B cell (primary cell): ENCODE data around the gene UBE3C. TPM values are rescaled to one million over a fixed set of nuclear protein-coding genes. Genes with fewer than 3 reads are reported as not detected.

Experiments used
- ATAC-seq: fragments of 200-7000 bp; cut with Tn5 transposase; one replicate; pipeline ENCODE4 v1.10.0; 2021; ENCODE audit warnings: low read depth, mild to moderate bottlenecking, moderate number of reproducible peaks, moderate library complexity
- CTCF ChIA-PET: fragments of 350-600 bp; sonication (Branson Sonifier 250); formaldehyde crosslinking; loops from one replicate; lab custom pipeline; 2021; ENCODE audit warnings: antibody characterized with exemption, inconsistent platforms; lab: Charles Lee
- POLR2A ChIA-PET: fragments of 350-600 bp; sonication (Branson Sonifier 250); formaldehyde crosslinking; loops from one replicate; lab custom pipeline; 2021; ENCODE audit warnings: antibody characterized with exemption; lab: Charles Lee
- DNase-seq: peaks from one replicate; pipeline ENCODE4 v3.0.0; 2013
- H2AFZ ChIP-seq: 2 replicates; pipeline ENCODE4 v1.6.1; 2012; ENCODE audit warnings: mild to moderate bottlenecking, low read depth, low read length; ENCODE audit not compliant: insufficient read depth, poor library complexity, severe bottlenecking
- H3K27ac ChIP-seq, 2 donors: 1 replicate in 1 of 2; 2 replicates in 1 of 2; pipeline ENCODE4 v1.5.1; 2012 to 2013; ENCODE audit warnings: low read length in 2 of 2, mild to moderate bottlenecking in 2 of 2, moderate library complexity in 1 of 2
- H3K27me3 ChIP-seq, 4 experiments: fragments of 200-600 bp in 1 of 4; sonication (generic) in 1 of 4; replicated peaks in 1 of 4; 1 replicate in 2 of 4; 2 replicates in 2 of 4; pipeline versions ENCODE4 v1.6.1 to v1.7.0; 2013 to 2016; ENCODE audit warnings: low read length in 3 of 4, mild to moderate bottlenecking in 2 of 4, mixed read lengths in 1 of 4, moderate library complexity in 1 of 4; ENCODE audit not compliant: insufficient read depth in 4 of 4, control insufficient read depth in 3 of 4; ENCODE audit errors: control extremely low read depth in 1 of 4
- H3K36me3 ChIP-seq, 2 experiments: replicated peaks in 1 of 2; 1 replicate in 1 of 2; 2 replicates in 1 of 2; pipeline versions ENCODE4 v1.6.1 to v1.7.1; 2013; ENCODE audit warnings: low read length in 1 of 2; ENCODE audit not compliant: insufficient read depth in 2 of 2, control insufficient read depth in 1 of 2; ENCODE audit errors: control extremely low read depth in 1 of 2, extremely low read depth in 1 of 2
- H3K4me1 ChIP-seq, 2 donors: fragments of 200-600 bp in 1 of 2; sonication (generic) in 1 of 2; 1 replicate in 1 of 2; 2 replicates in 1 of 2; pipeline versions ENCODE4 v1.5.1 to v1.6.1; 2013 to 2017; ENCODE audit warnings: low read length in 2 of 2; ENCODE audit not compliant: control insufficient read depth in 2 of 2, insufficient read depth in 2 of 2
- H3K4me2 ChIP-seq: replicated peaks from 2 replicates; pipeline ENCODE3; 2012; ENCODE audit warnings: mild to moderate bottlenecking, low read depth, low read length; ENCODE audit not compliant: poor library complexity, severe bottlenecking
- H3K4me3 ChIP-seq, 5 experiments: fragments of 200-600 bp in 1 of 5; sonication (generic) in 1 of 5; 1 replicate in 3 of 5; 2 replicates in 2 of 5; pipeline versions ENCODE4 v1.5.1 to v1.7.0; 2011 to 2016; ENCODE audit warnings: low read length in 4 of 5, mild to moderate bottlenecking in 4 of 5, low read depth in 2 of 5, control low read depth in 1 of 5, moderate library complexity in 1 of 5; ENCODE audit not compliant: insufficient read depth in 1 of 5; ENCODE audit errors: control extremely low read depth in 1 of 5, extremely low read depth in 1 of 5
- H3K79me2 ChIP-seq: fragments of 200-600 bp; sonication (generic); one replicate; pipeline ENCODE4 v1.6.0; 2016; ENCODE audit warnings: low read length; ENCODE audit not compliant: control insufficient read depth, insufficient read depth
- H3K9ac ChIP-seq: fragments of 200-600 bp; sonication (generic); 2 replicates; pipeline ENCODE4 v1.6.1; 2017; ENCODE audit warnings: mild to moderate bottlenecking, low read length, moderate library complexity
- H3K9me3 ChIP-seq, 3 donors: one replicate each; pipeline versions ENCODE4 v1.6.1 to v1.7.1; 2013; ENCODE audit warnings: low read length in 2 of 3; ENCODE audit not compliant: control insufficient read depth in 2 of 3, insufficient read depth in 1 of 3; ENCODE audit errors: control extremely low read depth in 1 of 3
- H4K20me1 ChIP-seq: 2 replicates; pipeline ENCODE4 v1.6.0; 2012; ENCODE audit warnings: mild to moderate bottlenecking, low read length; ENCODE audit not compliant: insufficient read depth, control insufficient read depth, poor library complexity, severe bottlenecking
- H3K27ac Mint-ChIP-seq: one replicate; pipeline ENCODE4 v1.8.0; 2021; ENCODE audit warnings: mixed read lengths
- H3K27me3 Mint-ChIP-seq: one replicate; pipeline ENCODE4 v1.8.0; 2021; ENCODE audit warnings: mixed read lengths
- H3K4me1 Mint-ChIP-seq: one replicate; pipeline ENCODE4 v1.8.0; 2021; ENCODE audit warnings: mixed read lengths
- H3K4me3 Mint-ChIP-seq: one replicate; pipeline ENCODE4 v1.8.0; 2021; ENCODE audit warnings: mixed read lengths
- H3K9me3 Mint-ChIP-seq: one replicate; pipeline ENCODE4 v1.8.0; 2022; ENCODE audit warnings: mixed read lengths; ENCODE audit not compliant: insufficient read depth
- CTCF ChIP-seq: fragments of 200-600 bp; IDR thresholded peaks from one replicate; pipeline ENCODE4 v1.8.0; 2022; ENCODE audit warnings: antibody characterized with exemption, mild to moderate bottlenecking
- EZH2 ChIP-seq: IDR thresholded peaks from 2 replicates; pipeline ENCODE4 v1.6.1; 2012; ENCODE audit warnings: borderline replicate concordance, low read depth, mild to moderate bottlenecking, moderate library complexity, low read length; ENCODE audit not compliant: insufficient read depth, poor library complexity, severe bottlenecking
- WGBS: methylation state at CpG from one replicate; pipeline ENCODE4 v1.1.5; 2013; ENCODE audit warnings: missing lambda C conversion rate; ENCODE audit not compliant: insufficient coverage; 5-methylcytosine and 5-hydroxymethylcytosine counted together
- intact Hi-C: fragments of 100-400 bp; cut with micrococcal nuclease; formaldehyde crosslinking; loops from one replicate; pipeline ENCODE4 v1.10.0; 2022
- polyA plus RNA-seq: library from polyadenylated mRNA; depleted of rRNA; stranded (reverse); fragments of >200 nt; gene quantifications from 2 replicates; pipeline ENCODE4 v1.2.3, GENCODE V29; 2012
- total RNA-seq, 2 donors: library from RNA; stranded (reverse); fragments of 120-200 nt in 1 of 2; gene quantifications; 1 replicate in 1 of 2; 2 replicates in 1 of 2; pipeline versions ENCODE4 v1.2.3 to v1.2.4, GENCODE V29; 2013 to 2022

The UBE3C gene
- total and polyA plus RNA-seq, 2 donors (not counting 1 experiment from before 2014, with no cell fraction given): 17.8 to 66.5 TPM

- POLR2A ChIA-PET: no interaction called here
- 88% methylated on average over 10 of the region's 12 CpGs for WGBS
- no peaks in the 10 kb centered on the region for H3K4me1 Mint-ChIP-seq
- H3K9me3 Mint-ChIP-seq: no peaks in the 10 kb centered on the region
- no peak overlapping the region for H3K4me3 Mint-ChIP-seq
- CTCF ChIA-PET: no interaction called here
- no peak for ATAC-seq
- TF ChIP-seq CTCF (no peak), EZH2 (no peak)
- H3K79me2 ChIP-seq: no peaks in the 10 kb centered on the region
- no peaks in the 10 kb centered on the region for H3K36me3 ChIP-seq
- H3K4me3 ChIP-seq: no peak overlapping the region
- no peak overlapping the region for H3K27ac Mint-ChIP-seq
- H2AFZ ChIP-seq: no peak overlapping the region
- H3K4me1 ChIP-seq: no peaks in the 10 kb centered on the region
- H3K4me2 ChIP-seq: no peak overlapping the region
- H3K27ac ChIP-seq: no peak overlapping the region
- DNase-seq: no peak
- intact Hi-C loops: no loop called here
- H3K9me3 ChIP-seq: peaks cover 0 to 2% (median 2%) of the 10 kb centered on the region in 3 donors
- peaks cover 7% of the 10 kb centered on the region for H3K27me3 Mint-ChIP-seq
- H4K20me1 ChIP-seq: no peaks in the 10 kb centered on the region
- H3K27me3 ChIP-seq: peaks cover 0 to 2% (median 0%) of the 10 kb centered on the region in 4 experiments
- no peak overlapping the region for H3K9ac ChIP-seq
Measured at GRCh38 chr7:157122800-157123495, 15.8 kb upstream of the UBE3C start.

- intact Hi-C loops: no loop called here
- CTCF ChIA-PET: no interaction called here
- no peak overlapping the region for H3K27ac ChIP-seq
- H3K4me2 ChIP-seq: no peak overlapping the region
- no peak overlapping the region for H3K9ac ChIP-seq
- H3K36me3 ChIP-seq: no peaks in the 10 kb centered on the region
- TF ChIP-seq CTCF: no peak
- H4K20me1 ChIP-seq: no peaks in the 10 kb centered on the region
- H3K4me3 Mint-ChIP-seq: no peak overlapping the region
- H3K9me3 ChIP-seq: no peaks in the 10 kb centered on the region
- no peak overlapping the region for H3K4me3 ChIP-seq
- no peak overlapping the region for H2AFZ ChIP-seq
- ATAC-seq: no peak
- peaks cover 0 to 2% (median 0%) of the 10 kb centered on the region in 4 experiments for H3K27me3 ChIP-seq
- H3K9me3 Mint-ChIP-seq: no peaks in the 10 kb centered on the region
- H3K4me1 Mint-ChIP-seq: no peaks in the 10 kb centered on the region
- no peaks in the 10 kb centered on the region for H3K4me1 ChIP-seq
- DNase-seq: no peak
- WGBS: 92% methylated on average over 15 of the region's 15 CpGs
- no peak overlapping the region for H3K27ac Mint-ChIP-seq
- POLR2A ChIA-PET: no interaction called here
- peaks cover 13% of the 10 kb centered on the region for H3K27me3 Mint-ChIP-seq
- no peaks in the 10 kb centered on the region for H3K79me2 ChIP-seq
Measured at GRCh38 chr7:157124690-157125089, 14.0 kb upstream of the UBE3C start.
